HAP-1 (cell line): Measurements from ENCODE around the gene COL5A3.
"Not testable (repeated sequence)": the region's sequence is repeated elsewhere in the genome, so short reads cannot be mapped to it uniquely, and the experiment has no call there.

Source experiments
- DNase-seq, 2 experiments: peaks; one replicate each; pipeline ENCODE4 v3.0.0-alpha.2; 2016 to 2020; ENCODE audit warnings: low spot score in 2 of 2
- H3K27me3 ChIP-seq: fragments of 250-450 bp; sonication (Bioruptor Pico); 2 replicates; pipeline ENCODE4 v1.5.1; 2020; ENCODE audit warnings: low read depth, mild to moderate bottlenecking, moderate library complexity
- H3K36me3 ChIP-seq: fragments of 250-450 bp; sonication (Bioruptor Pico); replicated peaks from 2 replicates; pipeline ENCODE4 v1.5.1; 2020; ENCODE audit warnings: mild to moderate bottlenecking
- H3K4me1 ChIP-seq: fragments of 250-450 bp; sonication (Bioruptor Pico); 2 replicates; pipeline ENCODE4 v1.5.1; 2020; ENCODE audit warnings: mild to moderate bottlenecking
- H3K4me3 ChIP-seq: fragments of 250-450 bp; sonication (Bioruptor Pico); 2 replicates; pipeline ENCODE4 v1.5.1; 2020; ENCODE audit warnings: mild to moderate bottlenecking, moderate library complexity
- H3K9me3 ChIP-seq: fragments of 250-450 bp; sonication (Bioruptor Pico); 2 replicates; pipeline ENCODE4 v1.5.1; 2020; ENCODE audit warnings: mild to moderate bottlenecking, moderate library complexity
- in situ Hi-C: fragments of 300-500 bp; cut with MboI; formaldehyde crosslinking; loops from 3 replicates; pipeline ENCODE4 v1.14.3; 2020; ENCODE audit warnings: low sequenced_read_pairs, inconsistent platforms, mixed read lengths

Gene COL5A3

GRCh38 chr19:9953802-9954542 lies 56.3 kb downstream of the COL5A3 start:
- Histone ChIP-seq H3K4me3 (no peak overlapping the region), H3K36me3 (no peaks in the 10 kb centered on the region), H3K4me1 (peaks cover 8% of the 10 kb centered on the region), H3K27me3 (no peaks in the 10 kb centered on the region), H3K9me3 (no peaks in the 10 kb centered on the region)
- in situ Hi-C loops = no loop called here
- DNase-seq = no peak

DNA sequence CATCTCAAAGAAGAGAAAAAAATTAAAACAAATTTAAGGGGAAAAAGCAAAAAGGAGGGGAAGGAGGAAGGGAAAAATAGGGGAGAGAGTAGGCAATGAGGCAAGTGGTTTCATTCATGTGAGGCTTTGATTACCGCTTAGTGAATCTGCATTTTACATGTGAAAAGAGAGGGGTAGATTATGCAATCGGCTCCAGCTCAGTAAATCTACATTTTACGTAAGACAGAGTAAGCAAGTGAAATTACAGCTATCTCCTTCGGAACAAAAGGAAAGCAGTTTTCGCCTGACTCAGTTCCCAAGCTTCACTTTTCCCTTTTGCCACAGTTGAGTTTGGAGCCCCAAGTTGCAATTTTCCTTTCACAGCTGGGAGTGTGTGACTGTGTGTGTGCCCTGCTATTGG lies 58.0 kb downstream of the COL5A3 start:
- in situ Hi-C loops = no loop called here
- Histone ChIP-seq H3K27me3 (no peaks in the 10 kb centered on the region), H3K4me3 (no peak overlapping the region), H3K4me1 (peaks cover 8% of the 10 kb centered on the region), H3K9me3 (no peaks in the 10 kb centered on the region), H3K36me3 (no peaks in the 10 kb centered on the region)
- DNase-seq = peak; percentile 16 to 76

- no peaks in the 10 kb centered on the region for H3K36me3 ChIP-seq
- no peak overlapping the region for H3K4me3 ChIP-seq
- in situ Hi-C loops = loop anchor here (25.0 kb wide), 1 partner anchor 290 kb away; the partner anchor contains the start of gene S1PR2
- H3K4me1 ChIP-seq = peaks cover 6% of the 10 kb centered on the region
- DNase-seq = no peak
- no peaks in the 10 kb centered on the region; the same call in 1 of the 2 replicates for H3K9me3 ChIP-seq
- no peaks in the 10 kb centered on the region for H3K27me3 ChIP-seq
These were observed 62.9 kb downstream of the COL5A3 start for GRCh38 chr19:9947441-9947840.

DNA sequence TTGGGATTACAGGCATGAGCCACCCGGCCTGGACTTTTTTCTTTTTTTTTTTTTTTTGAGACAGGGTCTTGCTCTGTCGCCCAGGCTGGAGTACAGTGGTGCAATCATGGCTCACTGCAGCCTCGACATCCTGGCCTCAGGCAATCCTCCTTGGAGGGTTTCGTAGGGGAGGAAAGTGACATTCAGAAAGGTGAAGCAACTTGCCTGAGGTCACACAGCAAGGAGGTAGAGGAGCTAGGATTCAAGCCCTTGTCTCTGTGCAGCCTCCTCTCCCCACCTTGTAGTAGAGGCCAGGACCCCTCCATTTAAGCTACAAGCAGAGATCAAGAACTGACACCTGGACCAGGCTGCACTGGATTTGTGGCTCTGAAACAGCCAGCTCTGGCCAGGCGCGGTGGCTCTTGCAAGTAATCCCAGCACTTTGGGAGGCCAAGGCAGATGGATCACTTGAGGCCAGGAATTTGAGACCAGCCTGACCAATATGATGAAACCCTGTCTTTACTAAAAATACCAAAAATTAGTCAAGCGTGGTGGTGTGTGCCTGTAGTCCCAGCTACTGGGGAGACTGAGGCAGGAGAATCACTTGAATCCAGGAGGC lies 63.7 kb downstream of the COL5A3 start:
- not testable (repeated sequence) for H3K36me3 ChIP-seq, H3K4me3 ChIP-seq, H3K4me1 ChIP-seq, H3K9me3 ChIP-seq, DNase-seq, H3K27me3 ChIP-seq
- in situ Hi-C loops = loop anchor here (25.0 kb wide), 1 partner anchor 291 kb away; the partner anchor contains the start of gene S1PR2

DNA sequence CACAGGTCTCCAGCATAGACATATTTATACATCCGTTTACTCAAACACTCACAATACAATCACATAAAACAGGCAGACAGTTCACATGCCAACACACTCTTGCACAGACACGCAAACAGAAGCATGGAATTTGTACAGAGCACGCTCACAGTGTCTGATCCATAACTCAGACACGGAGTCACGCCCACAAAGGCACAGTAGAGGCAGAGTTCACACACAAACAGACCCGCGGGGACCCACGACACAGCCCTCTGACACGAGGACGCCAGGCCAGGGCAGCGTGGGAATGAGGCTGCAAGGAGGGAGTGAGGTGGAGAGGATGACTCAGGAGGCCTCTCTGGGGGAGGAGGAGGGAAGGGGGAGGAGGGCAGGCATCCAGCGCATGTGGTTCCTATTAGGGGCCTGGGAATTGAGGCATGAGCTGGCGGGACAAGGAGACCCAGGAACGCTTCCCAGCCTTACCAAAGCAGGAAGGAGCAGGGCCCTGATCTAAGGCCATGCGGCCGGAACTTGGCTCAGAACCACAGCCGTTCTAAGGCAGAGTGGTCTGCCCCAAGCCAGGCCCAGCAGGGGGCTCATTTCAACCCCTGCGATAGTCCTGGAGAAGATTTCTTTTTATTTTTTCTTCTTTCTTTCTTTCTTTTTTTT lies 64.9 kb downstream of the COL5A3 start:
- no peak for DNase-seq
- Histone ChIP-seq H3K27me3 (no peaks in the 10 kb centered on the region), H3K4me3 (no peak overlapping the region), H3K9me3 (peaks cover 6% of the 10 kb centered on the region), H3K4me1 (no peaks in the 10 kb centered on the region), H3K36me3 (no peaks in the 10 kb centered on the region)
- in situ Hi-C loops = loop anchor here (25.0 kb wide), 1 partner anchor 292 kb away; the partner anchor contains the start of gene S1PR2

- in situ Hi-C loops = loop anchor here (25.0 kb wide), 1 partner anchor 294 kb away; the partner anchor contains the start of gene S1PR2
- no peak for DNase-seq
- Histone ChIP-seq H3K27me3 (no peaks in the 10 kb centered on the region), H3K36me3 (no peaks in the 10 kb centered on the region), H3K4me3 (no peak overlapping the region), H3K4me1 (no peaks in the 10 kb centered on the region), H3K9me3 (peaks cover 6% of the 10 kb centered on the region)
These were observed 66.6 kb downstream of the COL5A3 start for GRCh38 chr19:9943744-9944143.

GRCh38 chr19:9941671-9942070 lies 68.6 kb downstream of the COL5A3 start:
- Histone ChIP-seq H3K4me3 (no peak overlapping the region), H3K9me3 (peaks cover 6% of the 10 kb centered on the region), H3K36me3 (no peaks in the 10 kb centered on the region), H3K27me3 (no peaks in the 10 kb centered on the region), H3K4me1 (peaks cover 6% of the 10 kb centered on the region)
- in situ Hi-C loops = loop anchor here (25.0 kb wide), 1 partner anchor 296 kb away; the partner anchor contains the start of gene S1PR2
- no peak for DNase-seq

DNA sequence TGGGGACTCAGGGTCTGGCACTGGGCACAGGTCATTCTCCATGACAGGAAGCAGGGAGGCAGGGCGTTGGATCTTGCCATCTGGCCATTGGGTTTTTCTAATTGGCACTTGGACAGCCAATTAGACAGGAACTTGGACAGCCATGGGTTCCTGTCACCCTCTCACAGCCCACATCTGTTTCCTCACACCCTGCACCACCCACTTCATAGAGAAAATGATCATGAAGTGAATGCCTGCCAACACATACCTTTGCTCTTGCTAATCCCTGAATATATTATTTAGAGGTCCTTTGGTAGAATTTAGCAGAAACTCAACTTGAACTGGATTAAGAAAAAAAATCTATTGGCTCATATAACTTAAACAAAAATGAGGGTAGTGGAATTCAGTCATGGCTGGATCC lies 69.1 kb downstream of the COL5A3 start:
- no peak for DNase-seq
- no peaks in the 10 kb centered on the region for H3K27me3 ChIP-seq
- in situ Hi-C loops = loop anchor here (25.0 kb wide), 1 partner anchor 296 kb away; the partner anchor contains the start of gene S1PR2
- peaks cover 7% of the 10 kb centered on the region for H3K4me1 ChIP-seq
- H3K9me3 ChIP-seq = peaks cover 6% of the 10 kb centered on the region
- no peaks in the 10 kb centered on the region for H3K36me3 ChIP-seq
- H3K4me3 ChIP-seq = no peak overlapping the region

DNA sequence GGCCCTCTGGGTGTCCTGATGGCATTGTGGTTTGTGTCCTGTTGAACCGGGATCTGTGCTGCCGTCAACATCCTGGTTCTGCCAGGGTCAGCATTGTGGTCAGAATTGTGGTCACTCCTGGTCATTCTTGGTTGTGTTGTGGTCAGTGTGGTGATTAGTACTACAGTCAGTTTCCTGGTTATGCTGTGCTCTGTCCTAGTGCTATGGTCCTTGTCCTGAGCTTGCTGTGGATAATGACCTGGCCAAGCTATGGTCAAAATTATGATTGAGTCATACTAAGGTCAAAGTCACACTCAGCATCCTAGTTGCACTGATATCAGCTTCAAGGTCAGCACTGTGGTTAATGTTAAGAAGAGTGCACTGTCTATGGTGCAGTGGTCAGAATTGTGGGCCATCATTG lies 69.5 kb downstream of the COL5A3 start:
- H3K4me1 ChIP-seq = peaks cover 7% of the 10 kb centered on the region
- H3K27me3 ChIP-seq = no peaks in the 10 kb centered on the region
- no peak for DNase-seq
- in situ Hi-C loops = loop anchor here (25.0 kb wide), 1 partner anchor 297 kb away; the partner anchor contains the start of gene S1PR2
- no peak overlapping the region for H3K4me3 ChIP-seq
- H3K9me3 ChIP-seq = peaks cover 6% of the 10 kb centered on the region
- no peaks in the 10 kb centered on the region for H3K36me3 ChIP-seq

DNA sequence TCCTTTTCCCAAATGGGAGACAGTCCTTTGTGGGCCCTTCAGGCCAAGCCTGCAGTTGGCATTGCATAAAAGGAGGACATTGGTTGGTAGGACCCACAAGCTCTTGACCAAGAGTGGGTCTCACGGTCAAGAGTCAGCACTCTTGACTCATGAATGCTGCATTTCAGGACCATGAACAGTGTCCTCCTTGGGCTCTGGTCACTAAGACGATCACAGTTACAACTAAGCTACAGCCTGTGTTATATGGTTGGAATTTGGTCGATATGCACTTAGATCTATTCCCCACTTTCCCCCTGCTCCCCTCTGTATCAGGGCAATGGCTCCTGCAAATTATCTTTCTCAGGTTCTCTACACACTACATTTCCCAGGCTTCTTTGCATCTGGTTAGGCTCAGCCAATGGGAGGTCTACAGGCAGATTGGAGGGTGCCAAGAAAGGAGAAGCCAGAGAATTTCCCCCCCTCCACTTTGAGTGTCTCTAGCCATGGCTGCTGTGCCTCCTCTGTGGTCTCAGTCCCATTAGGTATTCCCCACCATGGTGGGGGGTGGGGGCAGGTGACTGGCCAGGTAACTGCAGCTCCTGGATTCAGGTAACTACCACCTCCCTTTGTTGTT lies 70.9 kb downstream of the COL5A3 start:
- H3K9me3 ChIP-seq = peaks cover 6% of the 10 kb centered on the region
- no peak overlapping the region for H3K4me3 ChIP-seq
- DNase-seq = no peak
- H3K4me1 ChIP-seq = peaks cover 16% of the 10 kb centered on the region
- no peaks in the 10 kb centered on the region for H3K36me3 ChIP-seq
- in situ Hi-C loops = loop anchor here (5.0 to 25.0 kb wide), 3 partner anchors 88 to 298 kb away; partner anchors contain the start of genes ANGPTL6, PPAN and S1PR2
- no peaks in the 10 kb centered on the region for H3K27me3 ChIP-seq

DNA sequence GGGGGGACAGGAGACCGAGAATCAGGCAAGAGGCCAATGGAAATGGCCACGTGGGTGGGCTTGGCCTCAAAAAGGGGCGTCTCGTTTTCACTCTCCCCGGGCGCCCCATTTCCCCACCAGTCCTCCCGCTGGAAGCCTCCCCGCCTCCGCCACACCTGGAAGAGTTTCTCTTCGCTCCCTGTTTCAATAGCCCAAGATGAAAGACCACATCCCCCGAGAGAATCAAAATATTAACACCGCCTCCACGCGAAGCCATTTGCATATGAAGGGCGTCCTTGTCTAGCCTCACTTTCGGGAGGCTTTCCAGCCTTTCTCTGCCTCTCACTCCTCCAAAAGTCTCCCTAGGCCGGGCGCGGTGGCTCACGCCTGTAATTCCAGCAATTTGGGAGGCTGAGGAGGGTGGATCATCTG lies 73.3 kb downstream of the COL5A3 start:
- peaks cover 17% of the 10 kb centered on the region for H3K4me1 ChIP-seq
- H3K27me3 ChIP-seq = no peaks in the 10 kb centered on the region
- no peaks in the 10 kb centered on the region for H3K36me3 ChIP-seq
- H3K9me3 ChIP-seq = peaks cover 4% of the 10 kb centered on the region
- peak; percentile 38 to 69 for DNase-seq
- H3K4me3 ChIP-seq = peak overlapping the region; percentile 33
- in situ Hi-C loops = loop anchor here (5.0 to 25.0 kb wide), 3 partner anchors 90 to 300 kb away; partner anchors contain the start of genes ANGPTL6, PPAN and S1PR2

DNA sequence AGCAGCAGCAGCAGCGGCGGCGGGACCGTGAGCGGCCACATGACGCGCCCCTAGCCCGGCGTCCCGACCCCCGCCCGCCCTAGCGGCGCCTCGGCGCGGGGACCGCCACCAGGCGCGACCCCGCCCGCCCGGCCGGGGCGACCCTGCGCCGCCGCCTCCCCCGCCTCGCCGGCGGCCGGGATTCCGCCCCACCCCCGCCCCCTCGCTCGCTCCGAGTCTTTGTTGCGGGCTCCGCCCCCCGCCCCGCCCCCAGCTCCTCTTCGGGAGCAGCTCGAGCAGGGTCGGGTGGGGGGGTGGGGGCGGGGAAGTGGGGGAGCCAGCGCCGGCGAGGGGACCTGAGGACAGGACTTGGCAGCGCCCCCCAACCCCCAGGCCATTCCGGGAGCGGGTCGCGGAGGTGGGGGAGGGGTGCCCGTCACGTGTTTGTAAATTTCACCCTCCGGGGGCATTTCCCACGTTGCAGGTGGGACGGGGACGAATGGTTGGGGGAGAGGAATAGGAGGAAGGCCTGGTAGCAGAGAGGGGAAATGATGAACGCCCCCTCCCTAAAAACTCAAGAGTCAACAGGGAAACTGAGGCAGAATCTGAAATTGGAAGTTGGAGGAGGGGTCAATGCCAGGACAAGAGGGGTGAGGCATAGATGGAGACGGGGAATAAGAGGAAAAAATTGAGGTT lies 73.8 kb downstream of the COL5A3 start, which contains the start of gene OLFM2:
Gene OLFM2 (minus strand): TSS at position 190 of the 675 bp plus-strand sequence. CDS start 149 bp downstream, at position 41.
- Histone ChIP-seq H3K4me1 (peaks cover 17% of the 10 kb centered on the region), H3K4me3 (peak within 1 kb of the TSS; percentile 38), H3K27me3 (no peaks in the 10 kb centered on the region), H3K36me3 (no peaks in the 10 kb centered on the region), H3K9me3 (no peaks in the 10 kb centered on the region)
- peak; percentile 37 to 87 for DNase-seq
- in situ Hi-C loops = loop anchor here (5.0 to 25.0 kb wide), 3 partner anchors 91 to 301 kb away; partner anchors contain the start of genes ANGPTL6, PPAN and S1PR2
